ENCODE results near the gene FBXW7.

- no peak for TF ChIP-seq EP300 (IDR thresholded peaks at IDR 0.05; ENCODE audit: borderline replicate concordance in 1 of 2, low read depth in 1 of 2, low read length in 1 of 2)
- TF ChIP-seq, protein P1, sequence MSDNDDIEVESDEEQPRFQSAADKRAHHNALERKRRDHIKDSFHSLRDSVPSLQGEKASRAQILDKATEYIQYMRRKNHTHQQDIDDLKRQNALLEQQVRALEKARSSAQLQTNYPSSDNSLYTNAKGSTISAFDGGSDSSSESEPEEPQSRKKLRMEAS (IDR thresholded peaks at IDR 0.05; ENCODE audit: low read depth): no peak
- TF ChIP-seq CTCF (IDR thresholded peaks at IDR 0.05): no peak
- no peak for TF ChIP-seq NRF1 (IDR thresholded peaks at IDR 0.05; ENCODE audit: low read depth, low read length)
- TF ChIP-seq RAD21 (IDR thresholded peaks at IDR 0.05; ENCODE audit: low read length): no peak
- TF ChIP-seq SIN3A (IDR thresholded peaks at IDR 0.05; ENCODE audit: borderline replicate concordance, low read depth, low read length): no peak
- TF ChIP-seq POLR2AphosphoS5 (IDR thresholded peaks at IDR 0.05; ENCODE audit: low read depth, low read length): no peak
- no peak for TF ChIP-seq ELF1 (IDR thresholded peaks at IDR 0.05)
- TF ChIP-seq CHD2 (IDR thresholded peaks at IDR 0.05; ENCODE audit: low read length, partially characterized antibody): no peak
- TF ChIP-seq FOXJ3 (CRISPR knock-in tag; IDR thresholded peaks at IDR 0.05): no peak
These were observed 204.8 kb downstream of the FBXW7 start for GRCh38 chr4:152331042-152331441.
